H1 (cell line): ENCODE measurements around the gene VSTM2L. TPM values are rescaled to one million over a fixed set of nuclear protein-coding genes. Genes with fewer than 3 reads are reported as not detected.

Experiments
- CTCF ChIA-PET: fragments of 300-600 bp; sonication (Branson Sonifier 250); formaldehyde crosslinking; loops from one replicate; lab custom pipeline; 2021; ENCODE audit not compliant: partially characterized antibody; lab: Charles Lee
- POLR2A ChIA-PET: fragments of 300-600 bp; sonication (Branson Sonifier 250); formaldehyde crosslinking; loops from one replicate; lab custom pipeline; 2021; ENCODE audit warnings: inconsistent platforms; ENCODE audit not compliant: partially characterized antibody; lab: Charles Lee
- DNase-seq, 2 experiments: peaks; one replicate each; pipeline versions ENCODE4 v3.0.0 to v3.0.0-alpha.2; 2010 to 2022; ENCODE audit warnings: low spot score in 2 of 2, low read depth in 1 of 2, mixed read lengths in 1 of 2
- FAIRE-seq: peaks from 2 replicates; lab custom pipeline; 2011; peaks lifted over from hg19 to GRCh38; lab: Jason Lieb, UNC
- H2AFZ ChIP-seq: 2 replicates; pipeline ENCODE4 v1.8.1; 2012; ENCODE audit warnings: low read length, inconsistent platforms
- H2AK5ac ChIP-seq: 2 replicates; pipeline ENCODE4 v1.6.1; 2013; ENCODE audit warnings: low read depth, low read length
- H2BK120ac ChIP-seq: replicated peaks from 2 replicates; pipeline ENCODE3; 2013; ENCODE audit warnings: low read depth, low read length, inconsistent platforms
- H2BK12ac ChIP-seq: 2 replicates; pipeline ENCODE4 v1.6.1; 2013; ENCODE audit warnings: low read depth, low read length
- H2BK15ac ChIP-seq: 2 replicates; pipeline ENCODE4 v1.6.1; 2013; ENCODE audit warnings: low read length
- H2BK20ac ChIP-seq: 2 replicates; pipeline ENCODE4 v1.6.1; 2013; ENCODE audit warnings: low read length
- H2BK5ac ChIP-seq: 2 replicates; pipeline ENCODE4 v1.6.1; 2013; ENCODE audit warnings: low read depth, low read length
- H3K14ac ChIP-seq: 2 replicates; pipeline ENCODE4 v1.6.1; 2013; ENCODE audit warnings: inconsistent platforms; ENCODE audit not compliant: insufficient read length
- H3K18ac ChIP-seq: 2 replicates; pipeline ENCODE4 v1.6.1; 2013; ENCODE audit warnings: low read length; ENCODE audit errors: extremely low read depth
- H3K23ac ChIP-seq: 2 replicates; pipeline ENCODE4 v1.6.1; 2013; ENCODE audit warnings: inconsistent platforms; ENCODE audit not compliant: insufficient read length
- H3K23me2 ChIP-seq: 2 replicates; pipeline ENCODE4 v1.6.1; 2013; ENCODE audit warnings: low read depth, low read length
- H3K27ac ChIP-seq: 2 replicates; pipeline ENCODE4 v1.6.1; 2011; ENCODE audit warnings: low read depth, low read length, inconsistent platforms
- H3K27me3 ChIP-seq, 4 experiments: replicated peaks in 1 of 4; 1 replicate in 1 of 4; 2 replicates in 3 of 4; pipeline versions ENCODE4 v1.6.1 to v1.8.1; 2011 to 2013; ENCODE audit warnings: low read length in 3 of 4, mild to moderate bottlenecking in 3 of 4, inconsistent platforms in 2 of 4, mixed read lengths in 2 of 4, moderate library complexity in 1 of 4; ENCODE audit not compliant: control insufficient read depth in 3 of 4, insufficient read depth in 3 of 4; ENCODE audit errors: extremely low read depth in 1 of 4
- H3K36me3 ChIP-seq, 4 experiments: 2 replicates each; pipeline versions ENCODE4 v1.6.1 to v1.8.1; 2011 to 2013; ENCODE audit warnings: mild to moderate bottlenecking in 4 of 4, low read length in 3 of 4, moderate library complexity in 2 of 4, control low read depth in 1 of 4, inconsistent platforms in 1 of 4; ENCODE audit not compliant: insufficient read depth in 4 of 4, control insufficient read depth in 2 of 4
- H3K4ac ChIP-seq: replicated peaks from 2 replicates; pipeline ENCODE3; 2013; ENCODE audit warnings: low read length, low read depth, mixed read lengths, inconsistent platforms; ENCODE audit not compliant: insufficient read length
- H3K4me1 ChIP-seq, 4 experiments: replicated peaks in 1 of 4; 1 replicate in 1 of 4; 2 replicates in 3 of 4; pipeline versions ENCODE4 v1.6.1 to v1.8.1; 2011 to 2013; ENCODE audit warnings: low read length in 3 of 4, inconsistent platforms in 2 of 4, mixed read lengths in 1 of 4; ENCODE audit not compliant: insufficient read depth in 4 of 4, control insufficient read depth in 3 of 4
- H3K4me2 ChIP-seq, 2 experiments: 2 replicates each; pipeline versions ENCODE4 v1.6.1 to v1.8.1; 2011 to 2013; ENCODE audit warnings: low read depth in 2 of 2, low read length in 2 of 2, control low read depth in 1 of 2, inconsistent platforms in 1 of 2, mild to moderate bottlenecking in 1 of 2; ENCODE audit not compliant: insufficient read depth in 1 of 2
- H3K4me3 ChIP-seq, 4 experiments: fragments of 200-600, 300-600 bp in 1 of 4; sonication (generic), shearing (Covaris generic), sonication (Bioruptor Twin) in 1 of 4; 2 replicates each; pipeline versions ENCODE4 v1.5.1 to v1.8.1; 2011 to 2016; ENCODE audit warnings: low read length in 4 of 4, low read depth in 3 of 4, control low read depth in 2 of 4, inconsistent platforms in 2 of 4, mild to moderate bottlenecking in 2 of 4, mixed read lengths in 1 of 4, moderate library complexity in 1 of 4; ENCODE audit not compliant: insufficient read depth in 2 of 4; ENCODE audit errors: extremely low read depth in 1 of 4
- H3K56ac ChIP-seq: replicated peaks from 2 replicates; pipeline ENCODE3; 2013; ENCODE audit warnings: low read depth, mild to moderate bottlenecking, mixed read lengths, low read length, inconsistent platforms; ENCODE audit not compliant: insufficient read length
- H3K79me1 ChIP-seq: 2 replicates; pipeline ENCODE4 v1.6.1; 2013; ENCODE audit warnings: low read depth, low read length, control low read depth
- H3K79me2 ChIP-seq, 2 experiments: 2 replicates each; pipeline versions ENCODE4 v1.6.1 to v1.8.1; 2012 to 2013; ENCODE audit warnings: low read length in 2 of 2, mild to moderate bottlenecking in 2 of 2, inconsistent platforms in 1 of 2; ENCODE audit not compliant: insufficient read depth in 2 of 2, control insufficient read depth in 1 of 2
- H3K9ac ChIP-seq, 4 experiments: replicated peaks in 1 of 4; 1 replicate in 1 of 4; 2 replicates in 3 of 4; pipeline versions ENCODE4 v1.6.1 to v1.8.1; 2011 to 2013; ENCODE audit warnings: low read depth in 3 of 4, low read length in 3 of 4, control low read depth in 2 of 4, mild to moderate bottlenecking in 2 of 4, moderate library complexity in 2 of 4, inconsistent platforms in 1 of 4; ENCODE audit errors: extremely low read depth in 1 of 4
- H3K9me3 ChIP-seq, 2 experiments: 2 replicates each; pipeline versions ENCODE4 v1.6.1 to v1.8.1; 2012 to 2013; ENCODE audit warnings: mild to moderate bottlenecking in 2 of 2, moderate library complexity in 2 of 2, control low read depth in 1 of 2, inconsistent platforms in 1 of 2, low read depth in 1 of 2, low read length in 1 of 2, mixed read lengths in 1 of 2; ENCODE audit not compliant: insufficient read depth in 2 of 2
- H4K20me1 ChIP-seq, 2 experiments: replicated peaks in 1 of 2; 2 replicates each; pipeline versions ENCODE3 to v1.8.1; 2011 to 2013; ENCODE audit warnings: inconsistent platforms in 2 of 2, low read length in 2 of 2, mild to moderate bottlenecking in 1 of 2; ENCODE audit not compliant: insufficient read depth in 2 of 2, control insufficient read depth in 1 of 2
- H4K5ac ChIP-seq: 2 replicates; pipeline ENCODE4 v1.6.1; 2013; ENCODE audit warnings: low read length, low read depth, mixed read lengths, inconsistent platforms; ENCODE audit not compliant: insufficient read length
- H4K8ac ChIP-seq: 2 replicates; pipeline ENCODE4 v1.8.0; 2013; ENCODE audit warnings: mild to moderate bottlenecking, moderate library complexity, low read length, inconsistent platforms; ENCODE audit not compliant: insufficient read depth; ENCODE audit errors: extremely low read depth
- H4K91ac ChIP-seq: replicated peaks from 2 replicates; pipeline ENCODE3; 2013; ENCODE audit warnings: low read length, mixed read lengths, inconsistent platforms; ENCODE audit not compliant: insufficient read length
- BCL11A ChIP-seq, 2 experiments: IDR thresholded peaks; one replicate each; pipeline ENCODE4 v1.6.1; 2011; ENCODE audit warnings: low read depth in 2 of 2, low read length in 2 of 2, mild to moderate bottlenecking in 2 of 2
- CBX5 ChIP-seq: fragments of 300-800, 300-1000 bp; sonication (generic); IDR thresholded peaks from 2 replicates; pipeline ENCODE4 v1.7.1; 2016; ENCODE audit warnings: antibody characterized with exemption, low read length, low read depth
- CBX8 ChIP-seq: fragments of 300-800, 300-1000 bp; sonication (generic); IDR thresholded peaks from 2 replicates; pipeline ENCODE4 v1.7.1; 2016; ENCODE audit warnings: low read depth, low read length, borderline replicate concordance
- CHD1 ChIP-seq: IDR thresholded peaks from 2 replicates; pipeline ENCODE4 v1.6.1; 2012; ENCODE audit warnings: low read depth, low read length, improper control_type of control experiment
- EZH2 ChIP-seq: fragments of 200-600 bp; sonication (generic); IDR thresholded peaks from 2 replicates; pipeline ENCODE4 v1.7.1; 2012; ENCODE audit warnings: low read depth, mild to moderate bottlenecking, moderate library complexity, low read length, inconsistent platforms; ENCODE audit not compliant: severe bottlenecking
- HDAC6 ChIP-seq: IDR thresholded peaks from one replicate; pipeline ENCODE4 v1.7.1; 2012; ENCODE audit warnings: low read depth, mild to moderate bottlenecking, inconsistent platforms, low read length, moderate library complexity
- RBBP5 ChIP-seq: IDR thresholded peaks from 2 replicates; pipeline ENCODE4 v1.7.1; 2012; ENCODE audit warnings: low read depth, mild to moderate bottlenecking, inconsistent platforms, low read length, moderate library complexity, borderline replicate concordance
- SIN3A ChIP-seq, 2 experiments: IDR thresholded peaks in 1 of 2; conservative IDR thresholded peaks in 1 of 2; 2 replicates each; pipeline ENCODE4 v1.6.1; 2011 to 2012; ENCODE audit warnings: low read length in 2 of 2, improper control_type of control experiment in 1 of 2, low read depth in 1 of 2, mild to moderate bottlenecking in 1 of 2
- WGBS, 2 experiments: shearing (Covaris generic) in 1 of 2; methylation state at CpG; one replicate each; pipeline versions ENCODE4 v1.1.6 to v1.1.7; 2013 to 2015; ENCODE audit warnings: low lambda C conversion rate in 2 of 2, mixed read lengths in 2 of 2, inconsistent platforms in 1 of 2, low coverage in 1 of 2, missing lambda C conversion rate in 1 of 2; ENCODE audit not compliant: insufficient replicate concordance in 2 of 2, insufficient coverage in 1 of 2, insufficient read length in 1 of 2; ENCODE audit errors: extremely low coverage in 1 of 2, missing lambda C conversion rate in 1 of 2; 5-methylcytosine and 5-hydroxymethylcytosine counted together
- polyA plus RNA-seq, 7 experiments: library from polyadenylated mRNA; depleted of rRNA in 3 of 7; stranded (reverse) in 5 of 7; unstranded in 2 of 7; fragments of >200 nt in 5 of 7; fragments of 200-250 nt in 2 of 7; gene quantifications; 1 replicate in 5 of 7; 2 replicates in 1 of 7; 4 replicates in 1 of 7; pipeline versions ENCODE4 v1.2.1 to v1.2.3, GENCODE V29; 2011 to 2013; ENCODE audit warnings: missing spikeins in 2 of 7, mixed read lengths in 2 of 7
- total RNA-seq: library from RNA; stranded (reverse); fragmentation: NEBNext Ultra II Directional; extraction: Animal tissue kit (Norgen Biotek cat#: 25700); gene quantifications from 2 replicates; pipeline ENCODE4 v1.2.1, GENCODE V29; 2021

Gene VSTM2L
- total and polyA plus RNA-seq, 2 of the 8 experiments (the other 6 are each of a cell fraction or from before 2014, with no cell fraction given), result 1.3 to 3.2 TPM

DNA sequence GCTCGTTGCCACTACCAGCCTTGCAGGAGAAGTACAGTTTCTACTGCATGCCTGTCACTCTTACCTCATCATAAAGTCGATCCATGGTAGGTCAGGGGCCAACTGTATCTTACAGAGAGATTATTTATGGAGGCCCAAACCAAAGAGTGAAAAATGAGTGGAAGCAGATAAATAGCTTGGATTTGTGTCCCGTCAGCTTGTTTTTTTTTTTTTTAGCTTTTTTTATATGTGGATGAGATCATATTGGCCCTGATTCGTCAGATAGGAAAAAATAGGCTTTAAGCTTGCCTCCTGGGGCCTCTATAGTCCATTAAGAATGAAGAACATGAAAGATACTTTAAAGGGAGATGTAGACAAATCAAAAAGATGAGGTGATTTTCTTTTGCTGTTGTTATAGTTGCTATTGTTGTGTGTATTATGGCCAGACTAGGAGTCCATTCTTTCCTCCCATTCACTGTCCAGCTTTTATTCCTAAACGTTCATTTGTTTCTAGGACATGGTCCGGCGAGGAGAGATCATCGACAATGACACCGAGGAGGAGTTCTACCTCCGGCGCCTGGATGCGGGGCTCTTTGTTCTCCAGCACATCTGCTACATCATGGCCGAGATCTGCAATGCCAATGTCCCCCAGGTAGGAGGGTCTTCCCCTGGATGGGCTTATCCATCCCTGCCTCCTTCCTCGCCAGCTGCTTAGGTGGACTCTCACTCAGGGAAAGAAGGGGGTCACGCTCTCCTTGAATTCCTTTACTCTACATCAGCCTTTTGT is 43.3 kb upstream of the VSTM2L start:
- Histone ChIP-seq H3K23ac (no peak overlapping the region), H3K9me3 (no peaks in the 10 kb centered on the region), H2BK15ac (no peak overlapping the region), H2AK5ac (no peak overlapping the region), H3K79me2 (no peaks in the 10 kb centered on the region), H2BK5ac (no peak overlapping the region), H3K4me1 (no peaks in the 10 kb centered on the region; a peak in 1 of 7 replicates), H3K9ac (no peak overlapping the region), H4K91ac (no peak overlapping the region), H3K79me1 (no peaks in the 10 kb centered on the region), H3K4me2 (no peak overlapping the region), H4K20me1 (no peaks in the 10 kb centered on the region), H3K27me3 (no peaks in the 10 kb centered on the region), H3K18ac (no peak overlapping the region), H3K4me3 (no peak overlapping the region)
- ChIA-PET POLR2A (no interaction called here), CTCF (interaction anchor here (1.0 to 1.2 kb wide), 2 partner anchors 32 to 101 kb away, joined by 3 to 4 read pairs; no protein-coding TSS in a partner anchor)
- no peak for DNase-seq
- no peak for TF ChIP-seq RBBP5
- no peak for TF ChIP-seq CBX8
- TF ChIP-seq CBX5, result no peak
- TF ChIP-seq EZH2, result no peak
- no peak for TF ChIP-seq HDAC6
- TF ChIP-seq CHD1, result no peak
- no peak for TF ChIP-seq SIN3A (conservative IDR thresholded peaks at IDR 0.05 in 1 of 2, IDR thresholded peaks at IDR 0.05 in 1 of 2; ENCODE audit: low read depth in 1 of 2, low read length in 2 of 2)
- TF ChIP-seq BCL11A (IDR thresholded peaks at IDR 0.05; ENCODE audit: low read depth in 2 of 2, low read length in 2 of 2), result no peak
- TF ChIP-seq, all 59 proteins: peak for 0
- FAIRE-seq, result no peak
- no peaks in the 10 kb centered on the region for H3K23me2 ChIP-seq
- H3K56ac ChIP-seq, result no peak overlapping the region
- no peak overlapping the region for H4K8ac ChIP-seq
- no peak overlapping the region for H2AFZ ChIP-seq
- H2BK20ac ChIP-seq, result no peak overlapping the region
- no peak overlapping the region for H2BK120ac ChIP-seq
- WGBS, 2 experiments, result 86% methylated on average over 15 of the region's 15 CpGs; no CpG with 5 or more reads in 1 of the 2 experiments
- H4K5ac ChIP-seq, result no peak overlapping the region
- H2BK12ac ChIP-seq, result no peak overlapping the region
- peaks cover 0 to 5% (median 3%) of the 10 kb centered on the region in 4 experiments; a peak in 3 of 8 replicates for H3K36me3 ChIP-seq
- H3K14ac ChIP-seq, result no peak overlapping the region
- H3K27ac ChIP-seq, result no peak overlapping the region
- no peak overlapping the region for H3K4ac ChIP-seq
